ENCODE data around the gene SPAG8.
A peak's percentile ranks its signal among the peaks of the same experiment; 100 is the strongest.

SPAG8 gene

DNA sequence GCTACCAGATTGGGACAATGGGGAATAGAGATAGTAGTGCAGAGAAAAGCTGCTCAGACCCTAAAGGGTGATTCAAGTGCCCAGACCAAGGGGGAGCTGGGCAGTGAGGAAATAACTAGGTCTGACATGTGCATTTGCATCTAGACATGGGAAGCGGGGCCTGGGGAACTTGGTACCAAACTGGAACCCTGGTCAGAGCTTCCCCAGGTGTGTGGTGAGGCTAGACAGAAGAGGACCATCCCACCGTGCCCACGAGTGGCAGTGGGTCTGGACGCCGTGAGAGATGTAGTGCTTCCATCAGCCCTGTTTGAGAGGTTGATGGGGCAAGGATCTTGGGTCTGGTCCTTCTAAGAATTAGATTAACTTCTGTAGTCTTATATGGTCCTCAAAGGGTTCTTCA, 24.5 kb upstream of the SPAG8 start:
- no peak for DNase-seq

DNA sequence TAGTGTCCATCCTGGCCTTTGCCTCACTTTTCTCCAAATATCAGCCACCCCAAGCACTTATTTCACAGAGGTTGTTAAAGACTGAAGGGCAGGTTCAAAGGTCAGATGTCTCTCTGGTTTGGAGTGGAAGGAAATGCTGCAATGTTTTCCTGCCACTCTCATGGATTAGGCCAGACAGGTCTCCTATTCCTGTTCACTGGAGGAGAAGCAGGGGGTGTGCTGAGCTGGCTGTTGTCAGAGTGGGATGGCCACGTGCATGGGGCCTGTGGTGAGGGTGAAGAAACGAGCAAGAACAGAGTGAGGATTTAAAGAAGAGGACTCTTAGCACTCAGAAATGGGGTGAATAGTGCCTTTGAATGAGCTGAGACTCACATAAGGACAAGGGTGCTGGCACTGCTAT, 23.7 kb upstream of the SPAG8 start:
- no peak for DNase-seq

DNA sequence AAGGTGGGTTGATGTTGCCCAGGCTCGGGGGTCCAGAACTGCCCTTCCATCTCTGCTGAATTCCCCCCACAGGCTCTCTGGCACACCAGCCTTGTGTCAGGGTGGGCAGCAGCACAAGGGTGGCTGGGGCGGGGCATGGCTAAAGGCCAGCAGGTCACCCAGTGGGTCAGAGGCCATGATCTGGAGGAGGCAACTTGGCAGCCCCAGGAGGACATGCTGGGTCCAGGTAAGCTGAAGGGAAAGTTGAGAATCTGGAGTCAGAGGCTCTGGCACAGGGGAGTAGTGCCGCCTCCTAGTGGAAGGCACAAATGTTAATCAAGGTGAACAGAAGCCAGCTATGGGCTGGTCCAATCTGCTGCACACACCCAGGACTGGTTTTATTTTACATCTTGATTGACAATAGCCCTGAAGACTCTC, 23.2 kb upstream of the SPAG8 start:
- DNase-seq, result no peak

DNA sequence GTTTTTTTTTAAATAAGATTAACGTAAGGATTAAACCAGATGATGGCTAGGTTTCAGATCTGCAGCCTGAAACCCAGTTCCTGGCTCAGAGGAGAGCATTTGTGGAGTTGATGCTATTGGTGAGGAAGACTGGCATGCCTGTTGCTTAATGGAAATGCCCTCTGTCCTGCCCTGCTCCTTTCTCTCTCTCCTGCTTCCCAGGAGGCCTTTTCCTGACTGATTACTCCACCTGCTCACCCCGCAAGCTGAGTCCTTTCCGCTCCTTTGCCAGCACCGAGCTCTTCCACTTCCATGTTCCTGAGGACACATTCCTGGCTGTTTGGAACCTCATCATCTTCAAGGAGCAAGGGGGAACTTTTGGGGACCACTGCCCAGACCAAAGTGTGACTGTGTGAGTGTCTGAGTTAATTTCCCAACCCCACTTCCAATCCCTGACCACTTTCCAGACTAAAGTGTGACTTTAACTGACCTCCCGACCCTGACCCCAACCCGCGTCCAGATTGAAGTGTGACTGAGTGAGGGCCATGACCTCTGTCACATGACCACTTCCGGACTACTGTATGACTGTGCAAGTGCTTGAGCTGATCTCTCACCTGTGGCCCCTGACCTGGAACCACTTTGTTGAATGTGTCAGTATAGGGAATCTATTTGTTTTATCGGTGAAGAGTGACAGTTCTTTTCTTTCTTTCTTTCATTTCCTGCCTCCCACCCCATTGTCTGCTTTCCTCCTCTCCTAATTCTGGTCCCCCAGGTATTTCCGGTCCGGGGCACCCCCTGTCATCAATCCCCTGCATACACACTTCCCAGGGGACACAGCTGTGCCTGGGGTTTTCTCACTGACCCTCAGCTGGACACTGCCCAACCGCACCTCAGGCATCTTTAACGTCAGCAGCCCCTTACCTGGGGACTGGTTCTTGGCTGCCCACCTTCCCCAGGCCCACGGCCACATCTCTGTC, 22.5 kb upstream of the SPAG8 start:
- DNase-seq, result no peak

GRCh38 chr9:35832814-35833213, 20.8 kb upstream of the SPAG8 start:
- peak in 1 of 14 donors; percentile 42 for DNase-seq

DNA sequence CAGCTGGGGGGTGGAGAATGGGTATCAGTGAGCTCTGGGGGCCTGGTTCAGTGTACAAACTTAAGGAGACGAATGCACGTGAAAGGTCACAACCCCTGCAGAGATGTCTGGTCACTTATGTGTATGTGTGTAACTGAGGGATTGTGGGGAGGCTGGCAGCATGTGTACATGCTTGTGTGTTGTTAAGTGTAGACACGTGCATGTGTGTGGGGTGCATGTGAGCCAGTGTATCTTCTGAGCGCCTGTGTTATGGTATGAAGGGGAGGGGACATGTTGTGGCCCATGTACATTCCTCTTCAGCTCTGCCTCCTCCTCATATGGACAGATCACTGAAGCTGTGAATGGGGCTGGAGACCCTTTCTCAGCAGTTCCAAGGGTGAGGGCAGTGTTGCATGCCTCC, 19.0 kb upstream of the SPAG8 start:
- no peak for DNase-seq

- DNase-seq, result peak in 1 of 14 donors; percentile 52
These were observed 17.7 kb upstream of the SPAG8 start for GRCh38 chr9:35829764-35830096.

GRCh38 chr9:35829084-35829763, 17.2 kb upstream of the SPAG8 start, which contains the start of gene TMEM8B:
TSS of gene TMEM8B (plus strand) at chr9:35829228. CDS start at chr9:35829448, 220 bp downstream.
- peak; percentile 64 to 91 (median 84) for DNase-seq

GRCh38 chr9:35828716-35829083, 16.6 kb upstream of the SPAG8 start, which contains the start of gene FAM221B:
TSS of gene FAM221B (minus strand) at chr9:35828732. CDS start at chr9:35826161, 2,571 bp downstream.
- DNase-seq, result no peak

DNA sequence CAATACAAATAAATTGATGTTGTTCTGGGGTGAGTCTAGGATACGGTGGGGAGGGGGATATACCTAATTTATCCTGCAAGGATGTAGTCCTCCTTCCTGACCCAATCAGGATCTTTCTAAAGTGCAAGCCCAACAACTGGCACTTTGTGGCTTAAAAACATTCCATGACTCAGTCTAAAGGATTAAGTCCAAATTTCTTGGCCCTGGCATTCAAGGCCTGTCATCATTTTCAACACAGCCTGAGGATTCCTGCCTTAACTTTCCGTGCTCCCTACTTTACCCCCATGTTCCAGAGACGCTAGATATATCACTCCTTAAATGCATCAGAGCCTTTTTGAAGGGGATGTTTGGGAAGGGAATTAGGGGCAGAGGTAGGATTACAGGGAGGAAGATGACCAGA, 15.4 kb upstream of the SPAG8 start:
- DNase-seq, result no peak

- peak in 9 of 14 donors; percentile 8 to 37 (median 14) for DNase-seq
These were observed 14.1 kb upstream of the SPAG8 start for GRCh38 chr9:35826071-35826701.

DNA sequence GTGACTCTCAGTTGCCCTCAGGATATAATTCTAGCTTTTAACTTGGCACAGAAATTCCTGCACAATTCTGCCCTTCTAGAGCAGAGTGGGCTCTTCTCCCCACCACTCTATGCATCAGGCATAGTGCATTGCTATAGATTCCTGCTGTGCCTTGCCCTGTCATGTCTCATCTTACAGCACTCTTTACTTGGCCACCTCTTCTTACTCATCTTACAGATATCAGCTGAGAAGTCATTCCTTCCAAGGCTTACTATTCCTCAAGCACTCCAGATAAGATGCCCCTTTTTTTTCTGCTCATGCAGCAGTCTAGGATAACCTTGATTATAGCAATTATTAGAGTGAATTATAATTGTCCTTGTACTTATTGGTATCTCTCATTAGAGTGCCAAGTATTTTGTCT, 10.9 kb upstream of the SPAG8 start:
- no peak for DNase-seq

- no peak for DNase-seq
These were observed 8.0 kb upstream of the SPAG8 start for GRCh38 chr9:35820076-35820475.

DNA sequence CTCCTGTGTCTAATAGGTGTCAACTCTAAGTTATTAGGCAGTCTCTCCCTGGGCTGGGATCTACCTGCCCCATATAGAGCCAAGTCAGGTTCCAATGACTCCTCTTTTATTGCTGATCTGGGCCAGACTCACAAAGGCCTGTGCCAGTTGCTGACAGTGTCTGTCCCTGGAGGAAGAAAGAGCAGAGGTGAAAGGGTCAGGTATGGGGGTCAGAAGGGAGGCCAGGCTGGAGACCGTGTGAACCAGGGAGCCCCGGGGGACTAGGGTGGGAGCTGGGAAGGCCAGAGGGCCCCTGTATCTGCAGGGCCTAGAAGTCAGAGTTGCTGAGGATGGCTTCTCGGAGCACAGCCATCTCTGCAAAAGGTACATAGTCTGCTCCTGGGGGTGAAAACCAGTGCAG, 6.3 kb upstream of the SPAG8 start:
- DNase-seq, result no peak

DNA sequence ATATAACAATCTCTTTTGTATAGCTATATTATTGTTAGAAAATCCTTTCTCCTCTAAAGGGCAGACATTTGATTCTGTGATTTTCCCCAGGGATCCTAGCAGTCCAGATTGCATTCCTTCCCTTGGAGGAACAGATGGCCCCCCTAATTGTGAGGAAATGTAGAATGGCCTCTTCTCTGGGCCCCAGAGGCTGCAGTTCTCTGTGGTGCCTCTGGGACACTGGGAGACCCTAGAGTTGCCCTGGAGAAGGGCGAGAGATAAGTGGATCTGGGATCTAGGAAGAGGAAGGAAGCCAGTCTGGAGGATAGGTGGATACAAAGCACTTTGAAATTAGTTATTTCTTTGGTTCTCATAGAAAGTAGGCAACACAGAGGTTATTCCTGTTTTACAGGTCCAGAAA, 4.6 kb upstream of the SPAG8 start:
- no peak for DNase-seq

DNA sequence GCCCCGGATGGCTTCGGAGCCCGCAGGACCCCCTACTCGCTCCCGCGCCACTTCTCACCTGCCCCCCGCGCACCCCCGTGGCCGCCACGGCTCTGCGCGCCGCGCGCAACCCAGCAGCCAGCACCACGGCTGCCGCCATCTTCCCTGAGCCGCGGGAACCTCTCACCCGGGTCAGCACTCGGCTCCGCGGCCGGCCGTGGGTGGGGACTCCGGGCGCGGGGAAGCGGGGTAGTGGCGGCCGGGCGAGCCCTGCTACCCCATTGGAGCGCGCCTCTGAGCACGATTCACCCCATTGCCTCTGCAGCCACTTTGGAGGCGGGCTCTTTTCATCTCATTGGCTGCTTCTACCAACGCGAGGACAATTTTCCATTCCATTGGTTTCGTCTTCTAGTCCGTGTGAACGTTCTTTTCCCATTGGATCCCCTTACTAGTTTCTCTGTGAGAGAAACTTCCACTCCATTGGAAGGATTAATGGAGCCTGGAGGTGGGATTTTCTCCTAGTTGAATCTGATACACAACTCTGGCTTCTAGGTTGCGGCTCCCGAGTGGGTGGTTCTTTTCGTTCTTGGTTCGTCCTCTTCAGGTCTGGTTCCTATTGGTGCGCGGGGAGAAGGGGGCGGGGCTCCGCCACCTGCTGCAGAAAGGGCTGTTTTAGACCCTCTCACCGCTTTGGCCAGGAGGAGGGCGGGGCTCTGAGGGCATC, 2.9 kb upstream of the SPAG8 start, which contains the start of gene HINT2:
TSS of gene HINT2 (minus strand) at position 202 of the 703 bp plus-strand sequence. CDS start at position 139, 63 bp downstream.
- peak; percentile 79 to 100 (median 94) for DNase-seq

DNA sequence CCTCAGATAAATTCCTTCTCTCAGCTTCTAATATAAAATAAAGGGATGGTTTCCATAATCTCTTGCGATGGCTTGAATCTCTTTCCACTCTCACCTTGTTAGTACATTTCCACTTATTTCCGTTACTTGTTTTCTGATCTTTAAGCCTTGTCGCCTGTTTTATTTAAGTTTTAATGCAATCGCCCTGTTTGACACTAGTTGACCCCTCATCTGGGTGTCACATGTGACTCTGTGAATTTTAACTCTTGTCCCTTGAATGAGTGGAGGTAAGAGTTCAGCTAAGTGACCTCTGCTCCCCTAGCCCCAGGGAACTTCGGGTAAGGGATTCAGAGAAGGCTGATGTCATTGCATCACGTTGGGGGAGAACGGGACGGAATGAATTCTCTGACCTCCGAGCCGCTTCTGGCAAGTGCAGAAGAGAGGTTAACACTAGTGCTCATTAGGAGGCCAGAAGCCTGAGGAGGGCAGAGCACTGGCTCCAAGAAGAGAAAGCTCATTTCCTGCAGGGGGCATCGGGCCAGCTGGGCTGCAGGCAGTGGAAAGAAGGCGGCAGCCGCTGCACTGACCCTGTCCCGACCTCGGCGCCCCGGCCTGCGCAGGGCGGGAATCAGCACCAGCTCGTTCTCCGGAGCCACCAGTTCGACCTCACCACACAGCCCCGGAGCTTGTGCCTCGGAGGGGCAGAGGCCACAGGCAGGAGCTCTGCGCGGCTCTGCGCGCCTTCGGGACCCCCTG, 2.2 kb upstream of the SPAG8 start:
- peak in 11 of 14 donors; percentile 32 to 85 (median 78) for DNase-seq

GRCh38 chr9:35813434-35814105, 1.5 kb upstream of the SPAG8 start:
- no peak for DNase-seq

DNA sequence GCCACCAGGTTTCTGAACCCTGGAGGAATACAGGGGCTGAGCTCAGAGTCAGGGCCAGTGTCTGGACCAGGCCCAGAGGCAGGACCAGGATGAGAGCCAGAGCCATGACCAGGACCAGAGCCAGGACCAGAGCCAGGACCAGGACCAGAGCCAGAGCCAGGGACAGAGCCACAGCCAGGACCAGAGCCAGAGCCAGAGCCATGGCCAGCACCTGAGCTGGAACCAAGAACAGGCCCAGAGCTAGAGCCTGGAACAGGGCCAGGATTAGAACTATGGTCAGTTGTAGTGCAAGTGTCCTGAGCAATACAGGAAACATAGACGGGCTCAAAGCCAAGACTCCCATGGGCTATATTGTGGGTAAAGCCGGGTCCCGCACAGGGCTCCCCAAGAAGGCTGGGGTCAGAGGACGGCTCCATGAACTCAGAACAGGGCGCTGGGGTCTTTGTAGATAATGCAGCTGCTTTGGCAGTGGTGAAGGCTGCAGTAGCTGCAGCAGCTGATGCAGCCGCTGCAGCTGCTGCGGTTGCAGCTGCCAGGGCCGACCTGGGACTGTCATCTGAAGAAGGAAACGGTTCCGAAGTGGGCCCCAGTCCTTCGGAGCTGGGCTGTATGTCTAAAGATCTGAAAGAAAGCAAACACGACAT, 559 bp downstream of the SPAG8 start:
- peak in 6 of 14 donors; percentile 26 to 64 (median 54) for DNase-seq

- DNase-seq, result no peak
These were observed 1.9 kb downstream of the SPAG8 start for GRCh38 chr9:35810122-35810521.
